Middle frontal gyrus (tissue), 1 donor: ENCODE results near the gene FAM227A.

Experiments used
- DNase-seq: peaks from one replicate; pipeline ENCODE4 v3.0.0-alpha.2; 2015; ENCODE audit warnings: low spot score; ENCODE audit errors: extremely low spot score

Gene FAM227A

DNA sequence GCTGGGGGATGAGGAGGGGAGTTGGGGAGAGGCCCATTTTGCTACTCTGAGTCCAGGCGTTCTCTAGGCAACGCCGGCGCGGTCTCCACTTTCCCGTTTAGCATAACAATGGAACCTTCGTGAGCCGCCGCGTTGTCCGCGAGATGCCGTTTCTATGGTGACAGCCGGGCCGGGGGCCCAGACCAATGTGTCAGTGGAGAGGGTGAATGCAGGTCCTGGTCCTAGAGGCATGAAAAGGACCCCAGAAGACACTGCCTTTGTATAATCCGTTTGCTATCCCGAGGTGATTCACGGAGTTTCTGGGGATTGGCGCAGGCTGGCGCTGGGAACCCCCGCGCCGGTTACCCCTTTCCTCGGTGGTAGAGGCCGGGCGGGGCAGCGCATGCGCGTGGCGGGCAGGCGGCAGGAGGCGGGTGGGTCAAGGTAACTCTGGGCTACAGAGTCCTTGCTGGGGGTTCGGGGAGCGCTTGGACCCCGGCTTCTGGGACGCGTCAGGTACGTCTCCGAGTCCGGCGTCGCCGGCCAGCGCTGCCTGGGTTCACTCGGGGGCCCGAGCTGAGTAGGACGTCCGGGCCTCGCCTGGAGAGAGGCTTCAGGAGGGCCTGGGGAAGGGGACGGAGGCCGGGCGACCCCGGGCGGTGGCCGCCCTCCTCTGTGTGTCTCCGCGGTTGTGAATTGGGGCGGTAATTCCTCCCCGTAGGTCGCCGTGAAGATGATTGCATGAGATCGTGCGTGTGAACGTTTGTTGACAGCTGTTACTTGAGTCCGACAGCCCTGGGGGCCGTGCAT, at the start of gene FAM227A, which contains the start of gene CBY1:
FAM227A (minus strand) TSS at position 137 of the 789 bp plus-strand sequence. CDS start 6,224 bp downstream, outside the sequence.
CBY1 (plus strand) TSS at position 383 of the 789 bp plus-strand sequence. CDS start 11,417 bp downstream, outside the sequence.
- peak; percentile 74 for DNase-seq

DNA sequence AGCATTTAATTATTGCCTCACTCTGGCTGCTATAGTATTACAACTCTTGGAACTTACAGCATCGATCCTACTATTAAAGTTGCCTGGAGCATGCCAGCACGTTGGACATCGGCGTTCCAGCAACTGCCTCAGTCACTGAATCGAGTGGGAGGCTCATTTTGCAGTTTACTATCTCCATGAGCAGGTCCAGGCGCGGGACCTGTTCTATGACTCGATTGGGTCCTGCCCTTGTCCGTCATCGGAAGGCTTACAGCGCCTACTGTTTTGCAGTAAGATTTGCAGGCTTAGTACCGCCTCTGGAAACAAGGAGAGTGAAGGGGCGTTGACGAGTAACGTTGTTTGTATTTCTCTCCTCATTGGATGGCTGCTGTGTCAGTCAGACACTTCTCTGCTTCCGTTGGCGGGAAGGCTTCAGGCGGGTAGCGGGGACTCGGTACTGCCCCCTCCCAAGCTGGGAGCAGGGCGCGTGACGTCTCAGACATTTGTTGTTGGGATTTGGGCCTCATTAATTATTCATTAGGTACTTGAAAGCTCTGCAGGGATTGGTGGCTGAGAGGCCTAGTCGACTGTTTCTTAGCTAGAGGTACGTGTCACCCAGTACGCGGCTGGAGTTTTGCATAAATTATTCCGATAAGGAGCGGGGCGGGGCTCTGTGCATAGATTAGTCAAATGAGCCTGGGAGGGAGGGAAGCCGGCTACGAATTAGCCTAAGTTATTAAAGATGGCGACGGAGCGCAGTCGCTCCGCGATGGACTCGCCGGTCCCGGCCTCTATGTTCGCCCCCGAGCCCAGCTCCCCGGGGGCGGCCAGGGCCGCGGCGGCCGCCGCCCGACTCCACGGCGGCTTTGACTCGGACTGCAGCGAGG, 49.3 kb upstream of the FAM227A start, which contains the start of gene GTPBP1:
GTPBP1 (plus strand) TSS at position 710 of the 866 bp plus-strand sequence; CDS start at position 722, 12 bp downstream.
- peak; percentile 100 for DNase-seq

DNA sequence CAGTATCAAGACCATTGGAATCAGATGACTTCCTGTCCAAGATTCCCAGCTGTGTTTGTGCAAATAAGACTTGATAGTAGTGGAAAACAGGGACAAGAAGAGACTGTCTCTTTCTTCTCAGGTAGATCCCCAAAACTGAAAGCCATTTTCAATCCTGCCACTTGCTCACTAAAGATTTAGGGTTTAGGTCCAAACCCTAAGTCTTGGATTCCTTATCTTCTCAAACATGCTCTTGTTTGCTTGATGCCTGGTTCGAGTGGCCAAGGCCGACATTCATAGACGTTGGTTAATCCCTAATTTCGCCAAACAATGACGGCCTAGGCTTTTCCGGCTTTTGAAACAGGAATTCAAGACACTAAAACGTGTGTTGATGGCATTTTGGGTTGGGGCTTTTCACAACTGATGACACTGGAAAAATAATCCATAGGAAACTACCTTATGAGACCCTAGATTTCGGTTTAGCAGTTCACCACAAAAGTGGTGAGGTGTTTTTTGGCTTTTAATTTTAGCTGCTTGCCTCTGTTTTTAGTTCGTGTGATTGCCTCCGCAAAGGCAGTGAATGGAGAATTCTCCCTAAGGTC, 48.6 kb upstream of the FAM227A start:
- no peak for DNase-seq

DNA sequence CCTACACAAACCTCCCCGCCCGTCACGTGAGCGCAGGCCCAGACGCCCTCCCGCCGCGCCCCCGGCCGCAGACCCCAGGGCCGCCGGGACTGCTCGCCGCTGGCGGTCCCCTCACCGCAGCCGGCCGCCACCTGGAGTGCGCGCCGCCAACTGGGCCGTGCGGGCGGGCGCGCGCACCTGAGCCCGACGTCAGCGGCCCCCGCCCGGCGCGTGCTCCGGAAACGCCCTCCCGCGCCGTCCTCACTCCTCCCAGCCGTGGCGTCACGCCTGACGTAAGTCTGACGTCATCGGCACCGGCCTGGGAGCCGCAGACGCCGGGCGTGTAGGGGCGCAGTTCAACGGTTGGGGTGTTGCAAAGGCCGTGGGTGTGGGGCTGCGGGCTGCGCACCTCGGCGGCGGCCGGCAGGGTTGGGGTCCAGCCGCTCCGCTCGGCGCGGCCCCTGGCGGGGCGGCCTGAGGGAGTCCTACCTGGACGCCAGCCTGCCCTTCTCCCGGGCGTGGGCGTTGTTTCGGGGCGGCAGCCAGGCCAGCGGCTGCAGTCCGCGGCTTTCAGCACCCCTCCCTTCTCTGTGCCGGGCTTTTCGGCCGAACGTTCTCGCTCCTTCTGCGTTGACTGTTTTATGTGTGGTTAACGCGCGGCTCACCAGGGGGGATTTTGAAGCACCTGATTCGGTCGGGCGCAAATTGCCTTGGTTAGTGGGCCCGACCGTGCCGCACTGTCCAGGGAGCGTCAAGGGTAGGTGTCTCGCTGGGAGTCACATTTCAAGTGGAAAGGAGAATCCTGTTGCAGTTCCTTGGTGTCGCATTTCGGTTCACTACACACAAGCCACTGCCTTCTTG, 44.8 kb upstream of the FAM227A start, which contains the start of gene JOSD1:
JOSD1 (minus strand) TSS at position 155 of the 840 bp plus-strand sequence. CDS start 956 bp downstream, outside the sequence.
- DNase-seq: peak; percentile 91

- DNase-seq: no peak
These were observed 44.1 kb upstream of the FAM227A start for GRCh38 chr22:38700270-38700788.

- no peak for DNase-seq
These were observed 43.6 kb upstream of the FAM227A start for GRCh38 chr22:38699784-38700183.

- DNase-seq: no peak
These were observed 43.0 kb upstream of the FAM227A start for GRCh38 chr22:38699143-38699542.

DNA sequence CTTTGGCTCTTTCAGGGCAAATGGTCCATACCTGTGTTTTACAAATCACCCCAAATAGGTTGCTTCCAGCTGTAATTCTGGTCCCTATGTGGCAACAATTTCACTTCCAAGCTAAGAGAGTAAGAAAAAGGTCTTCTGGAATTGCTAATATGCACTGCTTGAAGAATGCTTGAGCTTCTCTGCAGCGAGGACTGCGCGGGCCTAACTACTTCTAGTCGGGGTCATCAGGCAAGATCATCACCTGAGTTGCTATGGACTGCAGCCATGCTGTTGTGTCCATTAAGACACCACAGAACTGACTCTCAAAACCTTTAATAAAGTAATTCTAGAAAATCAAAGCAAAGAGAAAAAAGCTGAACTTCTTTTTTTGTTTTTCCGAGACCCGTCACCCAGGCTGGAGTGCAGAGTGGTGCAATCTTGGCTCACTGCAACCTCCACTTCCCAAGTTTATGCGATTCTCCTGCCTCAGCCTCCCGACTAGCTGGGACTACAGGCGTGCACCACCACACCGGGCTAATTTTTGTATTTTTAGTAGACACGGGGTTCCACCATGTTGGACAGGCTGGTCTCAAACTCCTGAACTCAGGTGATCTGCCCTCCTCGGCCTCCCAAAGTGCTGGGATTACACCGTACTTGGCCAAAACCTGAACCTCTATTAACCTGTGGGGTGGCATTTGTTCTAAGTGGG, 42.4 kb upstream of the FAM227A start:
- DNase-seq: no peak

GRCh38 chr22:38697425-38698089, 41.4 kb upstream of the FAM227A start:
- no peak for DNase-seq

GRCh38 chr22:38696606-38697424, 40.6 kb upstream of the FAM227A start:
- no peak for DNase-seq

- DNase-seq: no peak
These were observed 38.7 kb upstream of the FAM227A start for GRCh38 chr22:38694940-38695339.

- no peak for DNase-seq
These were observed 37.9 kb upstream of the FAM227A start for GRCh38 chr22:38694049-38694448.

- DNase-seq: no peak
These were observed 33.5 kb upstream of the FAM227A start for GRCh38 chr22:38689651-38690050.

DNA sequence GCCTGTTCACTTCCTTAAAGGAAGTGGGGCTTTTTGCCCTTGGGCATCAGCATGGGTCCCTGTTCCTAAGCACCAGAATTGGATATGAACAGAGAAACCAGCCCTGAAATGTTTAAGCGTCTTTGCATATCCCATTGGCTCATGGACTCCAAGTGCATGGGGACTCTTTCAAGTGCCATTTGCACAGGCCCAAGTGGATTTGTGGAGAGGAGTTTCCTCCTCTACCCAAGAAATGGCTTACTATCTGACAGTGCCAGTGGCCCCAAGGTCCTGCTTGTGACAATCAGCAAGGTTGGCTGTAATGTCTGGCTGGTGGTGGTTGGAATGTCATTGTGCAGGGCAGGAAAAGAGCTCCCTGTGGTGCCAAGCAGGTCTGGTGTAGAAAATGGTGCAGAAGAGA, 29.6 kb upstream of the FAM227A start:
- DNase-seq: no peak

- no peak for DNase-seq
These were observed 28.7 kb upstream of the FAM227A start for GRCh38 chr22:38684895-38685294.

GRCh38 chr22:38681582-38682335, 25.6 kb upstream of the FAM227A start, which contains the start of gene TOMM22:
TSS of gene TOMM22 (plus strand) at chr22:38681957. CDS start at chr22:38681979, 22 bp downstream.
- peak; percentile 82 for DNase-seq

- DNase-seq: no peak
These were observed 19.6 kb upstream of the FAM227A start for GRCh38 chr22:38675833-38676232.
